Heart right ventricle (tissue), 16 donors: ENCODE results near the gene CD33. TPM values are rescaled to one million over a fixed set of nuclear protein-coding genes. Genes with fewer than 3 reads are reported as not detected.

Experiments
- ATAC-seq, 8 donors: fragments of 200-7000 bp; cut with Tn5 transposase; one replicate each; pipeline ENCODE4 v1.9.1; 2020; ENCODE audit warnings: mild to moderate bottlenecking in 8 of 8, moderate library complexity in 8 of 8, moderate number of reproducible peaks in 1 of 8
- DNase-seq, 2 donors: peaks; one replicate each; pipeline ENCODE4 v3.0.0-alpha.2; 2020
- H3K27ac ChIP-seq, 10 donors: fragments of 200-600 bp; sonication (generic) in 2 of 10; one replicate each; pipeline versions ENCODE4 v1.5.0 to v1.8.0; 2020 to 2022; ENCODE audit warnings: mild to moderate bottlenecking in 3 of 10
- H3K27me3 ChIP-seq, 7 donors: fragments of 200-600 bp; one replicate each; pipeline ENCODE4 v1.8.0; 2021 to 2022; ENCODE audit warnings: mild to moderate bottlenecking in 2 of 7
- H3K36me3 ChIP-seq, 9 donors: fragments of 200-600 bp; sonication (generic) in 1 of 9; one replicate each; pipeline versions ENCODE4 v1.5.0 to v1.8.0; 2020 to 2022; ENCODE audit warnings: mild to moderate bottlenecking in 2 of 9
- H3K4me1 ChIP-seq, 9 donors: fragments of 200-600 bp; sonication (generic) in 1 of 9; one replicate each; pipeline versions ENCODE4 v1.5.0 to v1.8.0; 2020 to 2022; ENCODE audit warnings: mild to moderate bottlenecking in 4 of 9
- H3K4me3 ChIP-seq, 10 donors: fragments of 200-600 bp; sonication (generic) in 2 of 10; one replicate each; pipeline versions ENCODE4 v1.5.0 to v1.8.0; 2020 to 2022; ENCODE audit warnings: mild to moderate bottlenecking in 7 of 10, moderate library complexity in 2 of 10
- H3K9me3 ChIP-seq, 11 donors: fragments of 200-600 bp in 10 of 11; sonication (generic) in 2 of 11; one replicate each; pipeline versions ENCODE4 v1.5.0 to v1.8.0; 2013 to 2022; ENCODE audit warnings: mild to moderate bottlenecking in 2 of 11, control low read depth in 1 of 11, moderate library complexity in 1 of 11
- CTCF ChIP-seq, 9 donors: fragments of 200-600 bp; sonication (generic) in 2 of 9; IDR thresholded peaks; one replicate each; pipeline versions ENCODE4 v1.5.0 to v1.8.0; 2021 to 2022; ENCODE audit warnings: antibody characterized with exemption in 9 of 9, mild to moderate bottlenecking in 5 of 9, moderate library complexity in 1 of 9
- WGBS, 2 donors: extraction: QIAGEN DNeasy Blood & Tissue Kit; methylation state at CpG; one replicate each; pipeline ENCODE4 v1.1.7; 2013; ENCODE audit warnings: inconsistent platforms in 1 of 2; 5-methylcytosine and 5-hydroxymethylcytosine counted together
- intact Hi-C, 10 donors: fragments of 100-400 bp; cut with DNase I; formaldehyde crosslinking; loops; one replicate each; pipeline versions ENCODE4 v1.11.1 to v1.14.2; 2022
- polyA plus RNA-seq, 2 donors: library from polyadenylated mRNA; stranded (reverse); fragments of 200-250 nt; gene quantifications; one replicate each; pipeline ENCODE4 v1.2.3, GENCODE V29; 2013
- total RNA-seq, 10 donors: library from RNA; stranded (reverse); fragmentation: NEBNext Ultra II Directional in 3 of 10; extraction: Animal tissue kit (Norgen Biotek cat#: 25700) in 3 of 10; gene quantifications; one replicate each; pipeline versions ENCODE4 v1.2.1 to v1.2.4, GENCODE V29; 2021 to 2023
- donor health status: Arrhythmogenic right ventricular cardiomyopathy.
- donor health status: ischemic (EF 13 %, LVEDD 7.1; RV severe dilation, severe dysfunction).
- donor health status: healthy with polysubstance abuse.
- donor health status: DM: no; HTN: yes; CAD: no.
- donor health status: DM: no; HTN: no; CAD: no.
- donor health status: ischemic (EF 25% LVEDD 6.9; RV normal size, moderate dysfunction).
- donor health status: ischemic (EF 25% LVEDD 5.7; RV mildly dilated, moderate dysfunction).
- donor health status: healthy.
- donor health status: DM: yes; HTN: yes; CAD: no.
- donor health status: Ischemic cardiomyopathy.
- donor health status: ischemic (EF 35%, LVEDD 5.7; RV mildly dilated, moderate dysfunction).
- donor health status: nonischemic (EF 11% LVEDD 7.7; RV severe dilation, severe dysfunction).
- donor health status: DM: yes; HTN: yes; CAD: no.
- donor health status: PGD.
- donor health status: ischemic (EF 29% LVEDD 5.4; RV normal size, mild dysfunction).
- donor health status: nonischemic (EF 23%, LVEDD 6.1; RV moderate dilation, normal function).

CD33 gene
- total and polyA plus RNA-seq, 12 donors = 0.51 to 16.6 (median 2.0) TPM

DNA sequence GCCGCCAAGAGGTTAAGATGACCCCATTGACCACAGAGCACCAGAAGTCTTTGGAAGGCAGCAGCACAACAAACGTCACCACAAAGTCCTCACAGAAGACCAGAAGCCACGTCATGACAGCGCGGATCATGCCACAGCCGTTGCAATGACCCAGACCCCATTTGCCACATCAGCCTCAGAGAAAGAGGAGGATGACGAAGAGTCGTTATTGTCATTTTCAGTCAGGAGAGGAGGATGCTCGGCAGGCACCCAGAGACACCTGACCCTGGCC, 29.6 kb upstream of the CD33 start:
- no peak for ATAC-seq
- peaks cover 0 to 38% (median 27%) of the 10 kb centered on the region in 7 donors for H3K27me3 ChIP-seq
- no peaks in the 10 kb centered on the region for H3K4me1 ChIP-seq
- DNase-seq = no peak
- no peak overlapping the region for H3K4me3 ChIP-seq
- WGBS, 2 donors = 85 to 87% methylated on average over 9 of the region's 9 CpGs
- TF ChIP-seq CTCF (IDR thresholded peaks at IDR 0.05) = no peak
- intact Hi-C loops = no loop called here
- no peaks in the 10 kb centered on the region for H3K9me3 ChIP-seq
- H3K27ac ChIP-seq = no peak overlapping the region
- no peaks in the 10 kb centered on the region for H3K36me3 ChIP-seq

DNA sequence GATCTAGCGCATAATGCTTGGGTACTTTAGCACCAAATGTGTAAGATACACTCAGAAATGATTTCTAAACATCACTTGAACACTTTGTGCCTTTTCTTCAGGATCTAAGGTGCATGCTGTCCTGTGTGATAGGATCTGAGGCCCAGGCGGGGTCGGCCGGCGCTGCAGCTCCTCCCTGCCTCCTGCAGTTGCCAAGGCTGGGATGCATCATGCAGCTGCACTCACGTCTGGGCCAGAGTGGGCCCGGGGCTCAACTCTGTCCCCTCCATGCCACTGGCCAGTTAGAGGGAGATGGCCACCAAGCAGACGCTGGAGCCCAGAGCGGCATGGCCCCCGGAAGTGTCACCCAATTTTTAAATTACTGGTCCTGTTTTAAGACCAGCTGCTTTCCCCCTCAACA, 29.3 kb upstream of the CD33 start:
- Histone ChIP-seq H3K27ac (no peak overlapping the region), H3K9me3 (no peaks in the 10 kb centered on the region), H3K36me3 (no peaks in the 10 kb centered on the region), H3K4me1 (no peaks in the 10 kb centered on the region), H3K27me3 (peaks cover 0 to 41% (median 30%) of the 10 kb centered on the region in 7 donors), H3K4me3 (no peak overlapping the region)
- ATAC-seq = no peak
- WGBS, 2 donors = 87 to 90% methylated on average over 10 of the region's 10 CpGs
- no peak for DNase-seq
- no peak for TF ChIP-seq CTCF (IDR thresholded peaks at IDR 0.05)
- intact Hi-C loops = no loop called here

DNA sequence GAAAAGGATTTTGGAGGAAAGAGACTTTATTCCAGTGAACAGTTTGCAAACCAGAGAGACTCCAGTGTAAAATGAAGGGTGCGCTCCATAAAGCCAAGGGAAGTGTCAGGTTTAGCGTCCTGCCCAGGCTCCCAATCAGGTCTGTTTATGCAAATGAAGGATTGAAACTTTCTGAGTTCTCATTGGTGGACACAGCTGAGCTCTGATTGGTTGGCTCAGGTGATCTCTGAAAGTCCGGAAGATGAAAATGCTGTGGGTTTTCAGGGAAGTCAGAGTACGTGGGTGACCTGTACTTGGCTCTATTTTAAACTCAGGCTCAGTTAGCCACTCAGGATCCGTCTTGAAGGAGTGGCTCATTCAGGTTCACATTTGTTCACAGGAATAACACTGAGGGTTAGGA, 28.7 kb upstream of the CD33 start:
- DNase-seq = no peak
- H3K4me3 ChIP-seq = no peak overlapping the region
- H3K27ac ChIP-seq = no peak overlapping the region
- WGBS, 2 donors = 74 to 84% methylated on average over 5 of the region's 5 CpGs
- ATAC-seq = no peak
- TF ChIP-seq CTCF (IDR thresholded peaks at IDR 0.05) = no peak
- intact Hi-C loops = no loop called here
- H3K36me3 ChIP-seq = no peaks in the 10 kb centered on the region
- no peaks in the 10 kb centered on the region for H3K4me1 ChIP-seq
- H3K9me3 ChIP-seq = no peaks in the 10 kb centered on the region
- H3K27me3 ChIP-seq = peaks cover 0 to 47% (median 35%) of the 10 kb centered on the region in 7 donors

- WGBS, 2 donors = 65 to 74% methylated on average over 9 of the region's 9 CpGs
- intact Hi-C loops = no loop called here
- H3K4me3 ChIP-seq = no peak overlapping the region
- peaks cover 0 to 53% (median 42%) of the 10 kb centered on the region in 7 donors for H3K27me3 ChIP-seq
- DNase-seq (no peak), ATAC-seq (no peak)
- no peaks in the 10 kb centered on the region for H3K9me3 ChIP-seq
- TF ChIP-seq CTCF (IDR thresholded peaks at IDR 0.05) = no peak
- H3K27ac ChIP-seq = no peak overlapping the region
- peaks cover 0 to 10% (median 0%) of the 10 kb centered on the region in 9 donors for H3K4me1 ChIP-seq
- no peaks in the 10 kb centered on the region for H3K36me3 ChIP-seq
These were observed 26.2 kb upstream of the CD33 start for GRCh38 chr19:51198641-51199040.
